ENCODE data around the gene LRMDA.

Gene LRMDA

DNA sequence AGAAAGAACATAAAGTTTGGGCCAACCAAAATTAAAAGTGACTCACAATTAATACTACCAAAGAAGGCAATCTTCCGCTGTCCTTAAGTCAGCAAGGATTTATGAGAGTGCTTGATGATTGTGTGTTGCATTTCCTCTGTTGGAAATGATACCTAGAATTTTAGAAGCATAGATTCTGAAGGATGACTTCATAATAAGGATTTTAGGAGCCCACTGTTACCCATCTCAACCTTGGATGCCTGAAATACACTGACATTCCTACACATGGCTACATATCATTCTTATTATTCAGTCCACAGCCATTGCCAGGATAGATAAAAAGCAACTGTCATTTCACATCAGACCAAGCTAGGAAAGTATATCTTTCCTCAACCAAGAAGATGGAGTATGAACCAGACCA, 823.8 kb downstream of the LRMDA start:
- DNase-seq: no peak

DNA sequence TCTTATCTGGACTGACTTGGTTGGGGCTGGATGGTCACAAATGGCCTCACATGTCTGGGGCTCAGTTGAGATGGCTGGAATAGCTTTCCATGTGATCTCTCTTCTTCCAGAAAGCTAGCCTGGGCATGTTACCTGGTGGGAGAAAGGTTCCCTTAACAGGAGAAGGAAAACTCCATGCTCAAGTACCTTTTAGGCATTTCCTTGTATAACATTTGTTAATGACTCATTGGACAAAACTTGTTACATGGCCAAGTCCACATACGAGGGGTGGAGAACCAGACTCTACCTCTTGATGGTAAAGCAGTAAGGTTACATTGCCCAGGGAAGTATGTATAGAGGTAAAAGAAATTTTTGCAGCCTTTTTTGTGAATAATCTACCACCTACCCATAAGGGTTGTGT, 826.4 kb downstream of the LRMDA start:
- no peak for DNase-seq

DNA sequence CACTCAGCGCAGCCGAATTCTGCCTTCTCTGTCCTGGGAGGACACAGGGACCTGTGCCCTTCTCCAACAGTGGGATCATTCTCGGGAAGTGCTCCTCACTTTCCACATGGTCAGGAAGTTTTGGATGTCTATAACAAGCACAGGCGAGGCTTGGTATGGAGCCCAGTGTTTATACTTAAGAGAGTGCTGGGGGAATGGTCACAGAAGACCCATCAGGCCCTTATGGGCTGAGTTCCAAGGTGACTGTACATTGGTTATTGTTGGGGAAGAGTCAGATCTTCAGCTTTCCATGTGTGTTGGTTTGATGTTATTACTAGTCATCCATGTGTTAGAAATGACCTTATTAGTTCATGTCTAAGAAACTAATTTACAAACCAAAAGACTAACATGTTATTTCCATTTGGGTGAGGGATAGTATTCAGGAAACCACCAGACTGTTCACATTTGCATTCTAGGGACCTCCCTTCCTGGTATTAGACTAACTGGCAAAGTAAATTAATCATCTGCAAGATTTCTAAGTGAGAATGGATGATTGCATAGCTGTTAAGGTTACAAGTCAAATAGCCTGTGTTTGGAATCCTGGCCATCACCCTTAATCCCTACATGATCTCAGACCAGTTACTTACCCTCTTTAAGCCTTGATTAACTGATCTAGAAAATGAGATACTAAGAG, 834.2 kb downstream of the LRMDA start:
- no peak for DNase-seq

DNA sequence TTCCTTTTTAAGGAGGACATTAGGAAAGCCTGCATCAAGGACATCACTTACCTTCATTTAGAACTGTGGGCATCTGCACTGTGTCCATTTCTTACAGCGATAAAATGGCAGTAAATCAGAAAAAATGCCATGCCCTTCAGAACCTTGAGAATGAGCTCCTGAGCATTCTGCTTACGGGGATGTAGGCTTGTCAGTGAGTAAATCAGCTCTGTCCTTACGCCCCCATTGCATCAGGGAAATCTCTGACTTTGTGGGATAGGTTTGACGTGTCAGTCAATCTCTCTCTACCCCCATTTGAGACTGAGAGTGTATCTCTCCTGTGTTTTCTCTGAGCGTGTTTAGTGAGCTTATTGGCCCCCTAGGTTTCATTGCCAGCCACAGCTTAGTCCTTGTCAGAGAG, 837.1 kb downstream of the LRMDA start:
- DNase-seq: no peak

DNA sequence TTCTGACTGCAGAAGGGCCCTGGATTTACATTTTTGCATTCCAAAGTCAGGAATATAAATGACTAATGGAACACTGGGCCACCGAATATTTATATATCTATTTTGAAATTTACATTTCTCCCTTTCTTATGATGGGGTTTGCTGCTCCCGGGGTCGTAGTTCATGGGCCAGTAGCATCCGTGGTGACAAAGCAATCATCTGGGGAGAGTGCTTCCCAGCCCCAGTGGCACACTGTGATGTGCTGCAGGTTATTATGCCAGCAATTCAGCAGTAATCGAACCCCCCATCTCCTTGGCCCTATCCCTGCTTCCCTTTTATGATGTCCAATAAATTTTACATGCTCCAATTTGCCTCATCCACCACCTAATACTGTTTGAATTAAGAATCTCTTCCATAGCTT, 837.5 kb downstream of the LRMDA start:
- DNase-seq: no peak

DNA sequence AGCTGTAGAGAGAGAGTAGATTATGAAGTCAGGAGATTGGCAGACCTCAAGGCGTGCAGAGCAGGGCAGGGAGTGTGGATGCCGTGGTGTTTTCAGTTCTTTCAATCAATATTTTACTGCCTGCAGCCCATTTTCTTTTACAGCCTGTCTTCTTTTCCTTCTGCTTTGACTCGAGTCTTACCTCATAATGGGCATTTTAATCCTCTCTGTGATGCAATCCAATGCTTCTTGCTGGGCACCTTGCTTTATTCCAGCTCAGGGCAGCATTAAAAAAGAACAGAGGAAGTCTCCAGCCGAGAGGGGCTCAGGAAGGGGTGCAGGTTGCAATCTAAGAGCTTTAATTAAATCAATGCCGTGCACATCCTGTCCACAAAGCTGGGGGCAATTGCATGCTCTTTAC, 839.0 kb downstream of the LRMDA start:
- no peak for DNase-seq

DNA sequence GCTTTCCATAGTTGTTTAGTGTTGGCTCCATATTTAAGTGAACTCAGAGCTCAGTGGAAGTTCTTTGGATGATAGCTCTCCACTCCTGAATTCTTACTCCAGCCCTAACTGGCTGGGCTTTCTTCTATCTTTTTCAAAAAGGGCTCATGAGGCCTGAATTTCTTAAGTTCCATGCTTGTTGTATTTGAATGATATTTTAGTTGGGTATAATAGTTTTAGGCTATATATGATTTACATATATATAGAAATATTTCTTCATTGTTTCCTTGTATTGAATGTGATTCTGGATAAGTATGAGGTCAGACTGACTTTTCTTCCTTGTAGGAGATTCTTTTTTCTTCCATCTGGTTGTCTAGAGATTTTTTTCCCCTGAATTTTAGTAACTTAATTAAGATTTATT, 843.5 kb downstream of the LRMDA start:
- DNase-seq: no peak

DNA sequence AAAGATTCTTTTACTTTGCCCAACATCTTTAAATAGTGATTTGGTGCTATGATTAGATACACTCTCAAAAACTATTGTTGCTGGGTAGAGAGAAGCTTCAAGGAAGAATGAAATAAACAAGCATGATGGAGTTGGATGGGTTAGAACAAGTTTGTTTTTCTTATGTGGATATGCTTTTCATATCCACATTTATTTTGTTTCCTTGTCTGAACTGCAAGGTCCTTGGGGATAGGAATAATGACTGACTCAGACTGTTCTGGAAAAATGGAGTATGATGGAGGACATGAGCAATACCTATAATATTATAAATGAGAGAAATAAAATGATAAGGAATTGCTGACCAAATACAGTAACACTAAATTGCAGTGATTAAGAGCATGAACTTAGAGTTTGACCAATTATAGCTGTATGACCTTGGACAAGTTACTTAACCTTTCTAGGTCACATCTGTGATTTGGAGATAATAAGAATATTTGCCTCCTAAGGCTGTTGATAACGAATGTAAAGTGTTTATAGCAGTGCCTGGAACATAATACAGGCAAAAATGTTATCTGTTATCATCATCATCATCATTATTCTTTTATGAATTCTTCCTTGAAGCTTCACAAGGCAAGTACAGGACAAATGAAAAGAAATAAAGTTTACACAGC, 847.5 kb downstream of the LRMDA start:
- no peak for DNase-seq

DNA sequence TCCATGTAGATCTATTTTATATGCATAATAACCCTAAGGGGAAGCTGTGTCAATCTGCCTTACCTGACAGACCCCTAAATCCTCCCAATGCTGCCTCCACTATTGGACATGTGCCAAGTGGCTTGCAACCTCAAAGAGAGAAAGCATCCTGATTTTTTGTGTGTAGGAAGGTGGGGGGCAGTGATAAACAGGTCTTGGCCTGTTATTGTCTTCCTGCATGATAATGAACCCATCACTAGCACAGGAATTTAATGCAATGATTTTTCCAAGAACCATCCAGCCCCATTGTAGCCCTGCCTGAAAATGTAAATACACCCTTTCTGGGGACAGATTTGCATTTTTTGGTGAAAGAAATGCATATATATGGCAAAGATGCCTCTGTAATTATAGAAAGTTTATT, 850.2 kb downstream of the LRMDA start:
- no peak for DNase-seq

DNA sequence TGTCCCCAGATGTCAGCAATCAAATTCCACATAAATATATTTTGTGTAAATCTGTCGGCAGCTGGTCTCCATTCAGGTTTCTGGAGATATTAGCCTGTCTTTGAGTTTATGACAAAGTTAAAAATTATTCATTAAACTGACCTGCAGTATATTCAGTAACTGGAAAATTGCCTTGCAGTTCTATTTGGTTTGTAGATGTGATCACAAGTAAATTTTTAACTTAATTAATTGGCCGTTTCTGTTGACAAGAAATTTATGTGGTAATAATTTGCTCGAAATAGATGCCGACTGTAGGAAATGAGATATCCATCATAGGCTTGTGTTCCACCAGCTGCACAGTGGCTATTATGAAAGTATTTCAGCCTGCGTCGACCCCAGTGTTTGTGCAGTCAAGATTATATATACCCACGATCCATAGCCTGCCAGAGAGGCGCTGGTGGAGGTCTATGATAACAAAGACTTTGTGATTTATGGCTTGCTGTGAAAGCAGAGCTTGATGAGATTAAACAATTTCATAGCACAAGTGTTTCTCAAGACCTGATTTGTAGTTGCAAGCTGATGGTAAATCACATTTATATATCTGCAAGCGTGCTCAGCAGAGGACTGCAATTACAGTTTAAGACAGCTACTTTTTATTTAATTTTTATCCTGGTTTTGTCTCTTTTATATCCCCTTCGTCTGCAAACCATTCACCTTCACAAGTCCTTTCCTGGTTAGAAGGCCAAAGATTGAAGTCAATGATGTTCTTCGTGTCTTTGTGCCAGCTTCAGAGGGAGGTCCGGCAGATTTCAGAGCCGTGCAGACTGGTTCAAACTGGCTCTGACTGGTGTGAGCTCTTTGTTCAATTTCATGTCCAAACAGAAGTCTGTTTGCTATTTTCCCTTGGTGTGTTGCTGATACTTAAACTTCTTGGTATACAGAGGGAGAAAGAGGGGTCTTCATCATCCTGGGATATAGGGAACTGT, 850.9 kb downstream of the LRMDA start:
- no peak for DNase-seq

DNA sequence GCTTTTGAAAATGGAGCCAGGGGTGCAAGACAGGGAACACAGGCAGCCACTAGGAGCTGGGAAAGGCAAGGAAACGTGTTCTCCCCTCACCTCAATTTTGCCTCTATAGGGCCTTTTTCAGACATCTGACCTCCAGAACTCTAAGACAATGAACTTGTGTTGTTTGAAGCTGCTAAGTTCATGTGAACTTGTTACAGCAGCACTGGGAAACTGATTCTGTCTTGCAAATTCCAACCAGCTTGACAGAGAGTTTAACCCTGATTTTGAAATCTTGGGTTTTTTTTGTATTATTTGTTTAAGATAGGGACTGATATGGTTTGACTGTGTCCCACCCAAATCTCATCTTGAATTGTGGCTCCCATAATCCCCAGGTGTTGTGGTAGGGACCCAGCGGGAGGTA, 852.9 kb downstream of the LRMDA start:
- no peak for DNase-seq

DNA sequence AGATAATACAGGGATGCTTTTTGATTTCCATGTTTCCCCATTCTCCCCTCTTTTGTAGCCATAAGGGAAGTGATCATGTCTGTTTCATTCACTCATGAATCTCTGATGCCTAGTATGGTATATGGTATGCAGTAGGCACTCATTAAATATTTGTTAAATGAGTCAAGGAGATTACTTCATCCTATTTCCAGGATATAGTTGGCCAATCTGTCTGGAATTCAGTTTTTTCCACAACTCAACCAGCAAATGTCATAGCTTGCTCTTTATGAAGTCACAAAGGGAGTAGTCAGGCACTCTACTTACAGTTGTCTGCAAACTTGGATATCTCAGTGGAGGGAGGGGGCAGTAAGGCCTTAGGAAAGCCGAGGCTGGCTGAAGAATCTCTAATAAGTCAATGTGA, 853.6 kb downstream of the LRMDA start:
- no peak for DNase-seq

DNA sequence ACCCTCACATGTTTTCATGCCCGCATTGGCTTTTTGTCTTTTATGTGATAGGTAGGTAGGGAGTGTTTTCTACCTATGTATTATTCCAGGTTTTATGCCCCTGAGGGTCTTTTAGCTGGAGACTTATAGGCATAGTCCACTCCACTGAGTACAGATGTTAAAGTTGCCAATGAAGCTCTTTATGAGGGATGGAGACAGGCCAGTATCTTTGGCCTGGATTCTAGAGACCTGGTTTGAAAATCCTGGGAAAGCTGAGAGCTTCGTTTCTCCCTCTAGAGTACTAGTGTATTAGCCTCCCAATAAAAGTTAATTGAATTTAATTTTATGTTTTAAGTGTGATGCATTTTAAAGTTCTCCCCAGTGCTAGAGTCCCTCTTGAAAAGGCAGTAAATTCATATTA, 854.1 kb downstream of the LRMDA start:
- DNase-seq: no peak

DNA sequence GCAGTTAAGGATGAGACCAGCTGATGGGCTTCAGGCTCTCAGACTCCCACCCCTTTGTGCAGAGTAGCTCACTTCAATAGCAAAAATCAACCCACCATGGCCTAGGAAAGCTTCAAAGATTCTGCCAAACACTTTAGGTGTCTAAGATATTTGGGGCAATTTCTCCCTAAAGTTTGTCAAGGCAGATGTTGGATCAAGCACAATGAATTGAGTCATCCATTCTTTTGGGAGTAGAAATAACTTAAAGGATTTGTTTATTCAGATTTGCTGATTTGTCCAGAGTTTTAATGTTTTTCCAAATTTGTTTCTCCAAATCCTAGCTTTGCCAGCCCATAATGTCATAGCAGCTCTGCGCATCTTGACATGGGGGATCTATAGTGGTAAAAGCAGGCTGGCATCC, 855.1 kb downstream of the LRMDA start:
- DNase-seq: no peak

DNA sequence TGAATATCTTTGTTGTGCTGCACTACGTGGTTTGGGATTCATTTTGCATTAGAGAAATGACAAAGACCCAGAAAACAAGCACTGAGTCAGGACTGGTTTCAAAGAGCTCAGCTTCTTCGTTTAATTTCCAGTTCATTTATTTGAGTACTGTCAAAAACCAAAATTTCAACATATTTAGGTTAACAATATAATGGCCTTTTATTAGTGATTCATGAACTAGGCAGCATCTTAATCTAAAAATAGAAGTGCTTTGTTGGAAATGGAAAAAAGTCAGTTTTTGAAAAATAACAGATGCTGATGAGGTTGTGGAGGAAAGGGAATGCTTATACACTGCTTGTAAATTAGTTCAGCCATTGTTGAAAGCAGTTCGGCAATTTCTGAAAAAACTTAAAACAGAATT, 856.4 kb downstream of the LRMDA start:
- no peak for DNase-seq

DNA sequence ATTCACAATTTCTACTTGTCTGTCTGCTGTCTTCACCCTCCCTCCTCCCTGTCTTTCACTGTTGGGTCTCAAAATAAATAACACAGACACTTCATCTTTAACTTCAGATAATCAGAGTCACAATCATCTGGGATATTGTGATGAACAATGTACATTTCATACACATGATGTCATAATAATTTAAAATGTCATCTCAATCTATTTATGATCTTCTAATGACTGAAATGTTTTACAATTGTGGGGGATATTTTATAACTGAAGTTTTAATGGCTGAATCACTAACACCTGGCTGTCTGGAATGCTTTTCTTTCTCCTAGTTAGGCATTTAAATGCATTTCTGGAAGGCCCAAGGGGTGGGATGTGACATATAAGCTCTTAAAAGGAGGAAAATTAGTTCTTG, 859.8 kb downstream of the LRMDA start:
- DNase-seq: no peak

DNA sequence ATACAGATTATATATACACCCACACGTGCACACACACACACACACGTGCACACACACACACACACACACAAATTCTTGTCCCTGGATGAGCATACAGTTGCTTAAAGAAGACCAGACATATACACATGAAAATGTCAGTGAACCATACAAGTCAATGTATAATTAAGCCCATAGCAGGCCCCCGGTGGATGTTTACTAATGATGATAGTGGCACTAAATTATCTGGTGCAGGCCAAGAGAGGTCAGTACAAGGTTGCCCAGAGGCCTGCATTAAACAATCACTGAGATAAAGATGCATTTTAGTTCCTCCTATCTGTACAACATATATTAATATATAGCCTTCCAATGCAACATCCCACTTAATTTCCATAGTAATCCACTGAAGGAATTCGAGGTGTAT, 860.5 kb downstream of the LRMDA start:
- no peak for DNase-seq

DNA sequence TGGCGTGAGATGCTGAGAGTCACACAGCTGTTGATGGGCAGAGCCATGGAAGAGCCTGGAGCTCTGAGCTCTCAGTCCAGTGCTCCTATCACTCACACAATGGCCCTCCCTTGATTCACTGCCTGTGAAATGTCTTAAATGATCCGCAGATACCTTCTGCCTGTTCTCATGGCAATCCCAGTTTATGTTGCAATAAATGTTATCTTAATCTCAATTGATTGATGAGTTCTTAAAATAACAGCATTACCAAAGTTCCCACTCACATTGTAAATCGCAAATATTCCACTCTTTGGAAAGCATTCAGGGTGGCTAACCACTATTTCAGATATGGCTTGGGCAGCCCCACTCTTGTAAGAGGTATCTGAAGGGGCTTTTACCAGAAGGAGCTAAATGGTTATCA, 865.5 kb downstream of the LRMDA start:
- no peak for DNase-seq

DNA sequence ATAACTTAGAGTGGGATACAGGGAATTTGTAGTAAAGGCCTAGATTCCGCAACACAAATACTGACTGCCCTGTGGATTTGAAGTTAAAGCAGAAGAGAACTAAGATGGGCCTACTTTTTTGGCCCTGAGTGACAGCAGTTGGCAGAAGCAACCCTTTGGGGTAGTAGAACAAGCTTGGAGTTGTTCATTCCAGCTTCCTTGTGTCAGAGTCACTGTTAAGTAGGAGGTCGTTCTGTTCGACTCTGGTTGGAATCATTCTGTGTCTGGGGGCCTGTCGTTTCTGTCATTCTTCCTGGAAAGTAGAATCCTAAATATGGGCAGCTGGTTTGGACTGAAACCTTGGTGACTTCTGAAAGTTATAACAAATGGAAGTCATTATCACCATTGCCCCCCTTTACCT, 865.9 kb downstream of the LRMDA start:
- DNase-seq: no peak

DNA sequence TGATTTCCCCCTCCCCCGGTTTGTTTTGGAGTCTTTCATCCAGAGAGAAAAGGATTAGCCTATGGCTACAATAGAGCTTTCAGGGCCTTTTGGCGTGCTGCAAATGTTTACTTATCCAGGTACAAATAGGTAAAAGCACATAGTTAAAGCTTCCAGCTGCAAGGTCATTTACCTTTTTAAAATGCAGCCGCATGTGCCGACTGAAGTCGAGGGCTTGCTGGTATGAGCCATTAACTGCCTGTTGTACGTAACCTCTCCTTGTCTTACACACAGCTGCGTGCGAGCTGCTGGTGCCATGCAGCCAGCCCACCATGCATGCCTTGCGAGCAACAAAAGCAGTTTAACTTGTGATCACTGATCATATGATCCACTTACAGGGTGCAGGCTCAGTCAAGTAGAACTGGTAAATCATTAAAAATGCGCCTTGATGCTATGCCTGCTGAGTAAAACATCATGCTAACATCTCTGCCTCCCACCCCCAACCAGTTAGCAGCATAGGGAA, 866.4 kb downstream of the LRMDA start:
- no peak for DNase-seq

DNA sequence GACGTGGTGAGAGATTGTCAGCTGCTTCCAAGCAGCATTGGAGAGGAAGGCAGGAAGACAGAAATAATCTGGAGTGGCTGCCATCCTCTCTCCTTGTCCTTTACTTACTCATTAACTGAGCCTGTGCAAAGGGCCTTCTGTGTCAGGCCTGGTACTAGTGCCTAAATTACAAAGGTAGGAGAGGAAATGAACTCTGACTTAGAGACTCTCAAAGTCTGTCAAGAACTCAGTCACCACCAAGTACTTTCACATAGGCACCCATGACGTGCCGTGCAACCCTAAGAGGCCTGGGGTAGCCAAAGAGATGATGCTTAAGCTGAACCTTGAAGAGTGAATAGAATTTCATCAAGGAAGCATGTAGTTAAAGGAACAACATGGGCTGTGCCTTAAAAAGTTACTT, 866.9 kb downstream of the LRMDA start:
- no peak for DNase-seq

DNA sequence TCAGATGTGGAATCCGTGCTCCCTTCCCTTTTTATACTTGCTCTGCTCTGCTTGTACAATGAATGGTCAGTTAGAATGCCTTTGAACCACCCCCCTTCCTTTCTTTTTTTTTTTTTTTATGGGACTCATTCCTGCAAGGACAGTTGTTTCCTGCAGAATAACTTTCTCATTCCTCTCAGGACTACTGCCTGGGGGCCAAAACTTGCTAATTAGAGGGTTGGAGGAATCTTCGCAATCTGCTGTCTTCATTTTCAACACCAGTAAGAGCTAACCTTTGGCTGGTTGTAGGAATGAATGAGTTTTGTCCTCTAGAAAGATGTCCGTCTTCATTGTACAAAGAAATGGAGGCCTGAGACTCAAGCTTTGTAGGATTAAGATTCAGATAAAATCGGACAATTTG, 868.1 kb downstream of the LRMDA start:
- DNase-seq: no peak

DNA sequence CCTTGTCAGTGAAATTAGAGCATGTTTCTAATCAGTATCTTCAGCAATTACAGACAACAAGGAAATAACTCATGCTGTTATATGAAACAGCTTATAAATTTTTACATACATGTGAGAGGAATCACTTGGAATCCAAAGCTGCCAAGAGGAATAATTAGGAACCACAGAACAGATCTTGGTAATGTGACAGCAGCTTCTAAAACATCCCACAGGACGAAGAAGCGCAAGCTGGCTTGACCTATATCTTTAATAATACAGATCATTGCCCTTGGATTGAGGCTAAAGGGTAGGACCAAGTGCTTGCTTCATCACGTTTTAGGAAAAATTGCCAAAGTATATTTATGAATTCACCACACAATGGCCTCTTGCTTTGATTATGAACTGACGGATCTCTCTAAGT, 869.8 kb downstream of the LRMDA start:
- DNase-seq: no peak

DNA sequence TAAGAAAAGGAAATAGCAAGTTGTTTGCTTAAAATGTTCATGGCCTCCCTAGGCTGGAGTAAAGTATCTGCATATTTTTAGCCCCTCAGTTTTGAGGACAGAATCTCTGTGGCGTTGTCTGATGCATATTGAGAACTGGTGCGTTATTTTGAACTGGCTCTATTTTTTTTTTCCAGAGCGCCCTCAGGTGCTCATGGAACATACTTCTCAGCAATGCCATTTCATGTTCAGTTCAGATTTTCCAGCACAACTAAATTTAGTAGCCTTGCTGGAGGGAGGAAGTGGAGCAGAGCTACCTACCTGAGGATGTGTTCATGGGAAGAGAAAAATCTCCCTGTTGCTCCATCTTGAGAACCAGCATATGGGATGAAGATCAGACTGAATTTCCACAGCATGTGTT, 870.5 kb downstream of the LRMDA start:
- DNase-seq: no peak

All from activated T-cell treated with anti-CD3 and anti-CD28 coated beads for 4 hours (primary cell).